HG03095 (cell line): ENCODE results near the gene ERGIC3.

Source experiments
- ATAC-seq: cut with Tn5 transposase; IDR thresholded peaks from one replicate; pipeline ENCODE4 v1.9.1; 2021; ENCODE audit warnings: moderate library complexity; ENCODE audit not compliant: unreplicated experiment

The ERGIC3 gene

GRCh38 chr20:35541783-35542662, at the start of gene ERGIC3:
ERGIC3 (plus strand) TSS chr20:35542078; CDS start chr20:35542098, 20 bp downstream.
- peak; percentile 74 for ATAC-seq

- ATAC-seq = no peak
Measured at GRCh38 chr20:35492352-35492751, 49.5 kb upstream of the ERGIC3 start.

- no peak for ATAC-seq
Measured at GRCh38 chr20:35496481-35496880, 45.4 kb upstream of the ERGIC3 start.

- no peak for ATAC-seq
Measured at GRCh38 chr20:35497320-35497719, 44.6 kb upstream of the ERGIC3 start.

GRCh38 chr20:35497780-35498189, 44.1 kb upstream of the ERGIC3 start:
- ATAC-seq = no peak

GRCh38 chr20:35499271-35499670, 42.6 kb upstream of the ERGIC3 start:
- ATAC-seq = no peak

GRCh38 chr20:35502352-35502751, 39.5 kb upstream of the ERGIC3 start:
- peak; percentile 71 for ATAC-seq

GRCh38 chr20:35503281-35503680, 38.6 kb upstream of the ERGIC3 start:
- ATAC-seq = no peak

GRCh38 chr20:35503841-35504561, 37.9 kb upstream of the ERGIC3 start:
- ATAC-seq = no peak

- no peak for ATAC-seq
Measured at GRCh38 chr20:35504751-35505150, 37.1 kb upstream of the ERGIC3 start.

GRCh38 chr20:35506179-35506578, 35.7 kb upstream of the ERGIC3 start:
- no peak for ATAC-seq

GRCh38 chr20:35506872-35507638, 34.8 kb upstream of the ERGIC3 start:
- ATAC-seq = no peak

- ATAC-seq = no peak
Measured at GRCh38 chr20:35508493-35509218, 33.2 kb upstream of the ERGIC3 start.

- ATAC-seq = no peak
Measured at GRCh38 chr20:35510951-35511735, 30.7 kb upstream of the ERGIC3 start.

GRCh38 chr20:35511814-35512420, 30.0 kb upstream of the ERGIC3 start:
- ATAC-seq = no peak

GRCh38 chr20:35514371-35514932, 27.4 kb upstream of the ERGIC3 start:
- no peak for ATAC-seq

- no peak for ATAC-seq
Measured at GRCh38 chr20:35515341-35515740, 26.5 kb upstream of the ERGIC3 start.

- ATAC-seq = no peak
Measured at GRCh38 chr20:35515949-35516645, 25.8 kb upstream of the ERGIC3 start.

- ATAC-seq = no peak
Measured at GRCh38 chr20:35517125-35517524, 24.8 kb upstream of the ERGIC3 start.
